ENCODE data around the gene B4GALT5. TPM values are rescaled to one million over a fixed set of nuclear protein-coding genes. Genes with fewer than 3 reads are reported as not detected.
"Not testable (repeated sequence)": the region's sequence is repeated elsewhere in the genome, so short reads cannot be mapped to it uniquely, and the experiment has no call there.

Gene B4GALT5
- total and polyA plus RNA-seq, 2 donors from 2014 or later, result 21.4 to 73.3 TPM

GRCh38 chr20:49727894-49728885, 14.5 kb upstream of the B4GALT5 start:
- FAIRE-seq, result no peak
- DNase-seq, result no peak
- no peaks in the 10 kb centered on the region for H3K27me3 ChIP-seq (ENCODE audit: control insufficient read depth, insufficient read depth, low read length)
- intact Hi-C loops (cut with DNase I), result no loop called here
- H3K9me3 ChIP-seq (ENCODE audit: control insufficient read depth in 2 of 3, insufficient read depth in 1 of 3, low read length in 3 of 3), result no peaks in the 10 kb centered on the region
- H3K4me3 ChIP-seq (ENCODE audit: low read length in 3 of 3), result no peak overlapping the region
- no peaks in the 10 kb centered on the region for H3K36me3 ChIP-seq (ENCODE audit: control insufficient read depth in 2 of 3, insufficient read depth in 3 of 3, low read length in 3 of 3)
- no peak overlapping the region for H3K27ac ChIP-seq (ENCODE audit: low read depth in 2 of 2, low read length in 2 of 2)
- no peak for TF ChIP-seq CTCF (IDR thresholded peaks at IDR 0.05; ENCODE audit: borderline replicate concordance, extremely low read depth, insufficient read depth)
- H3K4me1 ChIP-seq (ENCODE audit: control insufficient read depth in 2 of 3, insufficient read depth in 2 of 3, low read depth in 1 of 3, low read length in 3 of 3), result peaks cover 0 to 7% (median 6%) of the 10 kb centered on the region in 3 donors
- no peak overlapping the region for H3K9ac ChIP-seq (ENCODE audit: low read length in 3 of 3)

GRCh38 chr20:49727478-49727877, 13.8 kb upstream of the B4GALT5 start:
- no peak for TF ChIP-seq CTCF (IDR thresholded peaks at IDR 0.05; ENCODE audit: borderline replicate concordance, extremely low read depth, insufficient read depth)
- no peaks in the 10 kb centered on the region for H3K36me3 ChIP-seq (ENCODE audit: control insufficient read depth in 2 of 3, insufficient read depth in 3 of 3, low read length in 3 of 3)
- intact Hi-C loops (cut with DNase I), result no loop called here
- no peak overlapping the region for H3K9ac ChIP-seq (ENCODE audit: low read length in 3 of 3)
- no peaks in the 10 kb centered on the region for H3K9me3 ChIP-seq (ENCODE audit: control insufficient read depth in 2 of 3, insufficient read depth in 1 of 3, low read length in 3 of 3)
- no peaks in the 10 kb centered on the region for H3K27me3 ChIP-seq (ENCODE audit: control insufficient read depth, insufficient read depth, low read length)
- H3K27ac ChIP-seq (ENCODE audit: low read depth in 2 of 2, low read length in 2 of 2), result no peak overlapping the region
- H3K4me3 ChIP-seq (ENCODE audit: low read length in 3 of 3), result no peak overlapping the region
- H3K4me1 ChIP-seq (ENCODE audit: control insufficient read depth in 2 of 3, insufficient read depth in 2 of 3, low read depth in 1 of 3, low read length in 3 of 3), result peaks cover 0 to 7% (median 6%) of the 10 kb centered on the region in 3 donors
- no peak for FAIRE-seq
- DNase-seq, result no peak

GRCh38 chr20:49725694-49726093, 12.0 kb upstream of the B4GALT5 start:
- no peak for TF ChIP-seq CTCF (IDR thresholded peaks at IDR 0.05; ENCODE audit: borderline replicate concordance, extremely low read depth, insufficient read depth)
- Histone ChIP-seq H3K9ac (ENCODE audit: low read length in 3 of 3) (no peak overlapping the region), H3K4me1 (ENCODE audit: control insufficient read depth in 2 of 3, insufficient read depth in 2 of 3, low read depth in 1 of 3, low read length in 3 of 3) (peaks cover 0 to 7% (median 6%) of the 10 kb centered on the region in 3 donors), H3K27ac (ENCODE audit: low read depth in 2 of 2, low read length in 2 of 2) (peak overlapping the region; percentile 3 to 51), H3K4me3 (ENCODE audit: low read length in 3 of 3) (no peak overlapping the region), H3K36me3 (ENCODE audit: control insufficient read depth in 2 of 3, insufficient read depth in 3 of 3, low read length in 3 of 3) (no peaks in the 10 kb centered on the region), H3K9me3 (ENCODE audit: control insufficient read depth in 2 of 3, insufficient read depth in 1 of 3, low read length in 3 of 3) (no peaks in the 10 kb centered on the region), H3K27me3 (ENCODE audit: control insufficient read depth, insufficient read depth, low read length) (no peaks in the 10 kb centered on the region)
- no peak for DNase-seq
- intact Hi-C loops (cut with DNase I), result no loop called here
- no peak for FAIRE-seq

GRCh38 chr20:49725224-49725606, 11.5 kb upstream of the B4GALT5 start:
- FAIRE-seq; H3K9ac ChIP-seq (ENCODE audit: low read length in 3 of 3); intact Hi-C loops (cut with DNase I): not testable (repeated sequence)

More at GRCh38 chr20:49725224-49725606, 11.5 kb upstream of the B4GALT5 start:
- H3K36me3 ChIP-seq (ENCODE audit: control insufficient read depth in 2 of 3, insufficient read depth in 3 of 3, low read length in 3 of 3); H3K4me1 ChIP-seq (ENCODE audit: control insufficient read depth in 2 of 3, insufficient read depth in 2 of 3, low read depth in 1 of 3, low read length in 3 of 3); H3K9me3 ChIP-seq (ENCODE audit: control insufficient read depth in 2 of 3, insufficient read depth in 1 of 3, low read length in 3 of 3); DNase-seq; H3K4me3 ChIP-seq (ENCODE audit: low read length in 3 of 3); H3K27me3 ChIP-seq (ENCODE audit: control insufficient read depth, insufficient read depth, low read length): not testable (repeated sequence)
- peak overlapping the region; percentile 3 to 51 for H3K27ac ChIP-seq (ENCODE audit: low read depth in 2 of 2, low read length in 2 of 2)
